ENCODE results near the gene TBX10.
"Not testable (repeated sequence)": the region's sequence is repeated elsewhere in the genome, so short reads cannot be mapped to it uniquely, and the experiment has no call there.

Gene TBX10

GRCh38 chr11:67600324-67601029 is 39.1 kb downstream of the TBX10 start:
- Histone ChIP-seq H3K9ac (ENCODE audit: low read length) (peak overlapping the region; percentile 41; the same call in 1 of the 2 replicates), H4K20me1 (ENCODE audit: insufficient read depth, low read length) (no peaks in the 10 kb centered on the region), H3K4me1 (ENCODE audit: low read length) (peaks cover 22% of the 10 kb centered on the region), H3K27me3 (replicated peaks; ENCODE audit: insufficient read depth, low read length) (no peaks in the 10 kb centered on the region), H3K79me2 (ENCODE audit: low read length) (no peaks in the 10 kb centered on the region), H3K9me2 (replicated peaks; ENCODE audit: insufficient read depth, low read length) (no peaks in the 10 kb centered on the region), H3F3A (ENCODE audit: insufficient read depth, low read length) (peaks cover 4% of the 10 kb centered on the region; the same call in 1 of the 2 replicates), H3K4me2 (ENCODE audit: low read depth, low read length) (peak overlapping the region; percentile 90), H3K4me3 (ENCODE audit: low read length) (peak overlapping the region; percentile 25), H3K27ac (ENCODE audit: low read length) (peak overlapping the region; percentile 70; the same call in 1 of the 2 replicates), H3K9me3 (replicated peaks; ENCODE audit: insufficient read depth, low read length) (no peaks in the 10 kb centered on the region), H2AFZ (ENCODE audit: low read length) (peak overlapping the region; percentile 74), H3K36me3 (replicated peaks; ENCODE audit: insufficient read depth, low read length) (no peaks in the 10 kb centered on the region)
- TF ChIP-seq EZH2 (optimal IDR thresholded peaks at IDR 0.05; ENCODE audit: low read depth, low read length) = no peak
- TF ChIP-seq CTCF (IDR thresholded peaks at IDR 0.05; ENCODE audit: low read length) = no peak
- no peak for TF ChIP-seq EZH2phosphoT487 (IDR thresholded peaks at IDR 0.05; ENCODE audit: low read length)
- peak; percentile 72 for DNase-seq

- Histone ChIP-seq H3K27ac (ENCODE audit: low read length) (no peak overlapping the region), H3F3A (ENCODE audit: insufficient read depth, low read length) (peaks cover 4% of the 10 kb centered on the region; the same call in 1 of the 2 replicates), H3K9me3 (replicated peaks; ENCODE audit: insufficient read depth, low read length) (no peaks in the 10 kb centered on the region), H3K36me3 (replicated peaks; ENCODE audit: insufficient read depth, low read length) (no peaks in the 10 kb centered on the region), H3K4me1 (ENCODE audit: low read length) (peaks cover 22% of the 10 kb centered on the region), H3K4me3 (ENCODE audit: low read length) (no peak overlapping the region), H3K9me2 (replicated peaks; ENCODE audit: insufficient read depth, low read length) (no peaks in the 10 kb centered on the region), H4K20me1 (ENCODE audit: insufficient read depth, low read length) (no peaks in the 10 kb centered on the region), H3K27me3 (replicated peaks; ENCODE audit: insufficient read depth, low read length) (no peaks in the 10 kb centered on the region), H3K4me2 (ENCODE audit: low read depth, low read length) (no peak overlapping the region), H3K9ac (ENCODE audit: low read length) (no peak overlapping the region), H2AFZ (ENCODE audit: low read length) (no peak overlapping the region), H3K79me2 (ENCODE audit: low read length) (no peaks in the 10 kb centered on the region)
- DNase-seq = no peak
- TF ChIP-seq EZH2phosphoT487 (IDR thresholded peaks at IDR 0.05; ENCODE audit: low read length) (no peak), EZH2 (optimal IDR thresholded peaks at IDR 0.05; ENCODE audit: low read depth, low read length) (no peak), CTCF (IDR thresholded peaks at IDR 0.05; ENCODE audit: low read length) (no peak)
These were observed 40.4 kb downstream of the TBX10 start for GRCh38 chr11:67599149-67599548.

- not testable (repeated sequence) for H3K9me3 ChIP-seq (replicated peaks; ENCODE audit: insufficient read depth, low read length); H3K9ac ChIP-seq (ENCODE audit: low read length); H3F3A ChIP-seq (ENCODE audit: insufficient read depth, low read length); H2AFZ ChIP-seq (ENCODE audit: low read length); H3K4me2 ChIP-seq (ENCODE audit: low read depth, low read length); H3K36me3 ChIP-seq (replicated peaks; ENCODE audit: insufficient read depth, low read length); H4K20me1 ChIP-seq (ENCODE audit: insufficient read depth, low read length); DNase-seq; H3K4me3 ChIP-seq (ENCODE audit: low read length); H3K27ac ChIP-seq (ENCODE audit: low read length); H3K79me2 ChIP-seq (ENCODE audit: low read length); H3K9me2 ChIP-seq (replicated peaks; ENCODE audit: insufficient read depth, low read length); H3K27me3 ChIP-seq (replicated peaks; ENCODE audit: insufficient read depth, low read length)
- H3K4me1 ChIP-seq (ENCODE audit: low read length) = peaks cover 22% of the 10 kb centered on the region
These were observed 41.6 kb downstream of the TBX10 start for GRCh38 chr11:67597963-67598362.

- not testable (repeated sequence) for H3K36me3 ChIP-seq (replicated peaks; ENCODE audit: insufficient read depth, low read length); H4K20me1 ChIP-seq (ENCODE audit: insufficient read depth, low read length); H3K9ac ChIP-seq (ENCODE audit: low read length); H3K4me2 ChIP-seq (ENCODE audit: low read depth, low read length); H3K9me3 ChIP-seq (replicated peaks; ENCODE audit: insufficient read depth, low read length); H3K79me2 ChIP-seq (ENCODE audit: low read length); DNase-seq; H3K4me3 ChIP-seq (ENCODE audit: low read length); H2AFZ ChIP-seq (ENCODE audit: low read length); H3K27ac ChIP-seq (ENCODE audit: low read length); H3K27me3 ChIP-seq (replicated peaks; ENCODE audit: insufficient read depth, low read length); H3F3A ChIP-seq (ENCODE audit: insufficient read depth, low read length); H3K9me2 ChIP-seq (replicated peaks; ENCODE audit: insufficient read depth, low read length)
- H3K4me1 ChIP-seq (ENCODE audit: low read length) = peaks cover 22% of the 10 kb centered on the region
These were observed 42.1 kb downstream of the TBX10 start for GRCh38 chr11:67597458-67597857.
